Breast epithelium (tissue), 3 donors: Measurements from ENCODE around the gene ACER3.

Experiments
- CTCF ChIP-seq, 3 donors: fragments of 450-650 bp; IDR thresholded peaks; one replicate each; pipeline ENCODE4 v1.5.1; 2016 to 2017; ENCODE audit warnings: antibody characterized with exemption in 3 of 3, mild to moderate bottlenecking in 3 of 3, moderate library complexity in 3 of 3
- POLR2AphosphoS5 ChIP-seq, 3 donors: sonication (generic); formaldehyde crosslinking; IDR thresholded peaks; one replicate each; pipeline ENCODE4 v1.6.1; 2017; ENCODE audit warnings: antibody characterized with exemption in 3 of 3

- TF ChIP-seq POLR2AphosphoS5 (IDR thresholded peaks at IDR 0.05), result no peak
- no peak for TF ChIP-seq CTCF (IDR thresholded peaks at IDR 0.05)
These were observed 208.7 kb downstream of the ACER3 start for GRCh38 chr11:77069336-77069968.
